Effector CD8-positive, alpha-beta T cell (primary cell): ENCODE data around the gene PNPLA7.

ENCODE experiments used
- DNase-seq: peaks from one replicate; lab custom pipeline; 2025; lab: John Stamatoyannopoulos, UW

The PNPLA7 gene

GRCh38 chr9:137462396-137462985 is 87.7 kb downstream of the PNPLA7 start:
- no peak for DNase-seq

GRCh38 chr9:137461663-137462395 is 88.4 kb downstream of the PNPLA7 start:
- DNase-seq, result peak; percentile 77

GRCh38 chr9:137461316-137461662 is 88.9 kb downstream of the PNPLA7 start:
- peak; percentile 46 for DNase-seq

GRCh38 chr9:137460363-137461315 is 89.6 kb downstream of the PNPLA7 start:
- DNase-seq, result no peak

- DNase-seq, result no peak
These were observed 90.4 kb downstream of the PNPLA7 start for GRCh38 chr9:137459601-137460362.

GRCh38 chr9:137459152-137459600 is 91.0 kb downstream of the PNPLA7 start, which contains the start of gene NSMF:
Gene NSMF, minus strand, starts transcription at chr9:137459334. Its CDS starts 232 bp downstream, at chr9:137459102.
- peak; percentile 89 for DNase-seq

- no peak for DNase-seq
These were observed 91.7 kb downstream of the PNPLA7 start for GRCh38 chr9:137458194-137459151.

- DNase-seq, result no peak
These were observed 92.6 kb downstream of the PNPLA7 start for GRCh38 chr9:137457406-137458193.

GRCh38 chr9:137456864-137457405 is 93.3 kb downstream of the PNPLA7 start:
- no peak for DNase-seq

- DNase-seq, result no peak
These were observed 93.9 kb downstream of the PNPLA7 start for GRCh38 chr9:137456061-137456863.

- DNase-seq, result no peak
These were observed 94.7 kb downstream of the PNPLA7 start for GRCh38 chr9:137455359-137455991.

GRCh38 chr9:137454597-137455358 is 95.4 kb downstream of the PNPLA7 start:
- DNase-seq, result no peak

- DNase-seq, result no peak
These were observed 96.0 kb downstream of the PNPLA7 start for GRCh38 chr9:137454145-137454596.

GRCh38 chr9:137453643-137454081 is 96.5 kb downstream of the PNPLA7 start:
- DNase-seq, result peak; percentile 39

- DNase-seq, result no peak
These were observed 97.2 kb downstream of the PNPLA7 start for GRCh38 chr9:137452761-137453642.
